Measurements from ENCODE around the gene PLPP7.

GRCh38 chr9:131276891-131277286 is 12.6 kb upstream of the PLPP7 start:
- TF ChIP-seq POLR2AphosphoS5 (IDR thresholded peaks at IDR 0.05; ENCODE audit: low read depth, low read length) (no peak), SIN3A (IDR thresholded peaks at IDR 0.05; ENCODE audit: borderline replicate concordance, insufficient read depth, low read length) (no peak), TAF1 (IDR thresholded peaks at IDR 0.05; ENCODE audit: borderline replicate concordance, insufficient read depth, low read length) (no peak), REST (IDR thresholded peaks at IDR 0.05; ENCODE audit: insufficient read depth in 1 of 2, low read depth in 2 of 2, low read length in 2 of 2) (no peak)

All from PFSK-1 (cell line).